Neuron (in vitro differentiated cells): ENCODE data around the gene RAB42.
"Not testable (repeated sequence)": the region's sequence is repeated elsewhere in the genome, so short reads cannot be mapped to it uniquely, and the experiment has no call there.

Experiments
- H2AFZ ChIP-seq: one replicate; pipeline ENCODE4 v1.6.1; 2013; ENCODE audit warnings: low read depth, mild to moderate bottlenecking, inconsistent platforms, low read length, moderate library complexity
- H3K27me3 ChIP-seq: one replicate; pipeline ENCODE4 v1.6.1; 2013; ENCODE audit warnings: low read length; ENCODE audit not compliant: insufficient read depth
- H3K36me3 ChIP-seq: one replicate; pipeline ENCODE4 v1.6.1; 2013; ENCODE audit warnings: low read length; ENCODE audit not compliant: insufficient read depth
- H3K4me1 ChIP-seq: one replicate; pipeline ENCODE4 v1.6.1; 2013; ENCODE audit warnings: low read length; ENCODE audit not compliant: insufficient read depth
- H3K4me3 ChIP-seq: 2 replicates; pipeline ENCODE4 v1.5.1; 2013; ENCODE audit warnings: mild to moderate bottlenecking, low read length, moderate library complexity
- H3K9me3 ChIP-seq: one replicate; pipeline ENCODE4 v1.6.1; 2013; ENCODE audit warnings: low read length

Gene RAB42

GRCh38 chr1:28595412-28596191, 3.5 kb downstream of the RAB42 start:
- no peaks in the 10 kb centered on the region for H3K9me3 ChIP-seq
- H2AFZ ChIP-seq: no peak overlapping the region
- H3K4me3 ChIP-seq: no peak overlapping the region
- peaks cover 2% of the 10 kb centered on the region for H3K36me3 ChIP-seq
- no peaks in the 10 kb centered on the region for H3K4me1 ChIP-seq
- H3K27me3 ChIP-seq: no peaks in the 10 kb centered on the region

DNA sequence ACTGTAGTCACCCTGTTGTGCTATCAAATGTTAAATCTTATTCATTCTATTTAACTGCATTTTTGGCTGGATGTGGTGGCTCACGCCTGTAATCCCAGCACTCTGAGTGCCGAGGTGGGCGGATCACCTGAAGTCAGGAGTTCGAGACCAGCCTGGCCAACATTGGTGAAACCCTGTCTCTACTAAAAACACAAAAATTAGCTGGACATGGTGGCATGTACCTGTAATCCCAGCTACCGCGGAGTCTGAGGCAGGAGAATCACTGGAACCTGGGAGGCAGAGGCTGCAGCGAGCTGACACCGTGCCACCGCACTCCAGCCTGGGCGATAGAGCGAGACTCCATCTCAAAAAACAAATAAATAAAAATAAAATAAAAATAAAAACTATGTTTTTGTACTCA, 4.2 kb downstream of the RAB42 start:
- not testable (repeated sequence) for H3K9me3 ChIP-seq, H3K36me3 ChIP-seq, H3K4me3 ChIP-seq, H2AFZ ChIP-seq, H3K27me3 ChIP-seq, H3K4me1 ChIP-seq

- no peaks in the 10 kb centered on the region for H3K4me1 ChIP-seq
- no peak overlapping the region for H2AFZ ChIP-seq
- no peaks in the 10 kb centered on the region for H3K9me3 ChIP-seq
- H3K27me3 ChIP-seq: no peaks in the 10 kb centered on the region
- H3K36me3 ChIP-seq: peaks cover 19% of the 10 kb centered on the region
- no peak overlapping the region for H3K4me3 ChIP-seq
Measured at GRCh38 chr1:28601696-28602095, 9.6 kb downstream of the RAB42 start.

- no peaks in the 10 kb centered on the region for H3K4me1 ChIP-seq
- peaks cover 28% of the 10 kb centered on the region for H3K36me3 ChIP-seq
- no peak overlapping the region for H3K4me3 ChIP-seq
- no peaks in the 10 kb centered on the region for H3K27me3 ChIP-seq
- no peak overlapping the region for H2AFZ ChIP-seq
- H3K9me3 ChIP-seq: no peaks in the 10 kb centered on the region
Measured at GRCh38 chr1:28602536-28603439, 10.7 kb downstream of the RAB42 start.

DNA sequence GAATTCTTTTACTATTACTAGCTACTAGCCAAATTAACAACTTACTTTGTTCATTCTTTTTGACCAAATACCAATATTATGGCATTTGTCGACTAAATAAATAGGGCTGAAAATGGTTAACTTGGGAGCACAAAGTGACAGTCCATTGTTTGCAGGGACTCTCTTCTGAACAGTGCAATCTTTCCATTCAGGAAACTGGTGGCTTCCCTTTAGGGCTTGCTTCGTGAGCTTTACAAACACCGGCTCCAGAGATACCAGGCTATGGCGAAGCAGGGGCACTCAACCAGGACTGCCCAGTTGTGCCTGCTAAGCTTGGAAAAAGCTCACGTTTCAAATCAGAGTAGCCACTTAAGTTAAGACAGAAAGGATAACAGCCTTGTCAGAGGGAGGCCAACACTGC, 12.3 kb downstream of the RAB42 start:
- Histone ChIP-seq H3K9me3 (no peaks in the 10 kb centered on the region), H3K27me3 (no peaks in the 10 kb centered on the region), H2AFZ (no peak overlapping the region), H3K36me3 (peaks cover 28% of the 10 kb centered on the region), H3K4me1 (no peaks in the 10 kb centered on the region), H3K4me3 (no peak overlapping the region)

DNA sequence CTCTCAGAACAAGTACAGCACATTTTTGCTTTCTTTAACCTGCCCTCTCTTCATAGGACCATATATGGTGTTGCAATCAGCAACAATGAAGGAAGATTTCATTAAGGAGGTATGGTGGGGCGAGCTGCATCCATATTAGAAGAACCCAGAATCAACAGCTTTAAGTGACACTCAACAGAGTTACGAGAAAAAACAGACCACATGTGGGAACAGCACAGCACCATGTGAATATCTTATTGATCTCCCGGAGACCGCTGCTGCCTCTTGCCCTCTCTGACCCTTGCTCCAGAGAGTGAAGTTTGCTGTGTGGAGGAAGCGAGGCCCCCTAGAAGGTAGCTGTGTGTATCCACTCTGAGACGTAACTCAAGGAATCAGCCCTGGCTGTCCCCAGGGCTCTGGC, 12.9 kb downstream of the RAB42 start:
- H3K27me3 ChIP-seq: no peaks in the 10 kb centered on the region
- no peak overlapping the region for H3K4me3 ChIP-seq
- peaks cover 28% of the 10 kb centered on the region for H3K36me3 ChIP-seq
- no peaks in the 10 kb centered on the region for H3K4me1 ChIP-seq
- H3K9me3 ChIP-seq: no peaks in the 10 kb centered on the region
- no peak overlapping the region for H2AFZ ChIP-seq

- H3K4me1 ChIP-seq: no peaks in the 10 kb centered on the region
- no peak overlapping the region for H2AFZ ChIP-seq
- no peaks in the 10 kb centered on the region for H3K9me3 ChIP-seq
- H3K27me3 ChIP-seq: no peaks in the 10 kb centered on the region
- H3K4me3 ChIP-seq: no peak overlapping the region
- H3K36me3 ChIP-seq: peaks cover 39% of the 10 kb centered on the region
Measured at GRCh38 chr1:28606771-28607170, 14.7 kb downstream of the RAB42 start.

DNA sequence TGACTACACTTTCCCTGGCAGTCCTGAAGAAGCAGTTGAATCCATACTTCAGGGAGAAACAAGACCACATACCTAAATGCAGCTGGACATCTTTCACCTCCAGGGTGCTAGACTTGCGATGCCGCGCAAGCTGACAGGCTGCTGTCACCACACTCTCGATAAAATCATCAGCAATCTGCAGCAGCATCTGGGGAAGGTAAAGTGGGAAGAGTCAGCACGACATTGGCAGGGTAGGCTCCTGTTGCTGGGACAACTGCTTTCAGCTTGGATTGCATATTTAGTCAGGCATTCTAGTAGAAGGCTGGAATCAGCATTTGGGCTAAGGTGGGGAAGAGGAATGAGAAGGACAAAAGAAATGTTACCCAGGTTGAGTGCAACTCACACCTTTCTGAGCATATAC, 21.1 kb downstream of the RAB42 start:
- H3K4me3 ChIP-seq: no peak overlapping the region
- no peaks in the 10 kb centered on the region for H3K9me3 ChIP-seq
- peaks cover 39% of the 10 kb centered on the region for H3K36me3 ChIP-seq
- no peaks in the 10 kb centered on the region for H3K27me3 ChIP-seq
- no peak overlapping the region for H2AFZ ChIP-seq
- H3K4me1 ChIP-seq: no peaks in the 10 kb centered on the region

DNA sequence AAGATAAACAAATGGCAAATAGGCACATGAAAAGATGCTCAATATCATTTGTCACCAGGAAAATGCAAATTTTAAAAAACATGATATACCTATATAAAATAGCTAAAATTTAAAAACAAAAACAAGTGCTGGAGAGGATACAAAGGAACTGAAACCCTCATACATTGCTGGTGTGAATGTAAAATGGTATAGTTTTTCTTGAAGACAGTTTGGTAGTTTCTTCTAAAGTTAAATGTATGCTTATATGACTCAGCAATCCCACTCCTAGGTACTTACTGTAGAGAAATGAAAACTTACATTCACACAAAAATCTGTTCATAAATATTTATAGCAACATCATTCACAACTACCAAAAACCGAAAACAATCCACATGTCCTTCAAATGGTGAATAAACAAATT, 39.6 kb downstream of the RAB42 start:
- no peak overlapping the region for H3K4me3 ChIP-seq
- H3K9me3 ChIP-seq: no peaks in the 10 kb centered on the region
- H3K4me1 ChIP-seq: no peaks in the 10 kb centered on the region
- H3K36me3 ChIP-seq: peaks cover 1% of the 10 kb centered on the region
- H2AFZ ChIP-seq: no peak overlapping the region
- no peaks in the 10 kb centered on the region for H3K27me3 ChIP-seq

DNA sequence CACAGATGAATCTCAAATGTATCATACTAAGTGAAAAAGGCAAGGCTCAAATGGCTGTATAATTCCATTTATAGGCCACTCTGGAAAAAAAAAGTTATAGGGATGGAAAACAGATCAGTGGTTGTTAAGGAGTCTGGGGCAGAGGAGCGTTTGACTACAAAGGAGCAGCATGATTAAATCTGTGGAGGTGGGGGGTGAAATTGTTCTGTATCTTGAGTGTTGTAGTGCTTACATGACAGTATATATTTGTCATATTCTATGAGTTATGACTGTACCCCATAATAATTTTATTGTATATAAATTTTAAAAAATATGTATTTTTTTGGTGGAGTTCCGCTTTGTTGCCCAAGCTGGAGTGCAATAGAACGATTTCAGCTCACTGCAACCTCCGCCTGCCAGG, 40.5 kb downstream of the RAB42 start:
- H3K4me3 ChIP-seq: no peak overlapping the region
- peaks cover 4% of the 10 kb centered on the region for H3K36me3 ChIP-seq
- no peaks in the 10 kb centered on the region for H3K27me3 ChIP-seq
- H3K4me1 ChIP-seq: no peaks in the 10 kb centered on the region
- no peak overlapping the region for H2AFZ ChIP-seq
- H3K9me3 ChIP-seq: no peaks in the 10 kb centered on the region

DNA sequence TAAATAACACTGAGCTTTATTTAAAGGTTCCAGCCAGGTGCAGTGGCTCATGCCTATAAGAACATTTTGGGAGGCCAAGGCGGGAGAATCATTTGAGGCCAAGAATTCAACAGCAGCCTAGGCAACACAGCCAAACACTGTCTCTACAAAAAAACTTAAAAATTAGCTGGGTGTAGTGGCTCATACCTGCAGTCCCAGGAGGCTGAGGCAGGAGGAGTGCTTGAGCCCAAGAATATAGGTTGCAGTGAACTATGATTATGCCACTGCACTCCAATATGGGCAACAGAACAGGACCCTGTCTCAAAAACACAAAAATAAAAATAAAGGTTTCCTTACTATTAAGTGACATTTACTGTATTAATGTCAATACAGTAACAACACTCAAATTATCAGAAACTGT, 48.7 kb downstream of the RAB42 start:
- H3K4me3 ChIP-seq: no peak overlapping the region
- H3K36me3 ChIP-seq: peaks cover 4% of the 10 kb centered on the region
- H3K27me3 ChIP-seq: no peaks in the 10 kb centered on the region
- peaks cover 18% of the 10 kb centered on the region for H3K4me1 ChIP-seq
- no peaks in the 10 kb centered on the region for H3K9me3 ChIP-seq
- H2AFZ ChIP-seq: no peak overlapping the region

- no peaks in the 10 kb centered on the region for H3K27me3 ChIP-seq
- H2AFZ ChIP-seq: peak overlapping the region; percentile 31
- peaks cover 18% of the 10 kb centered on the region for H3K4me1 ChIP-seq
- H3K9me3 ChIP-seq: no peaks in the 10 kb centered on the region
- peak overlapping the region; percentile 67 for H3K4me3 ChIP-seq
- no peaks in the 10 kb centered on the region for H3K36me3 ChIP-seq
Measured at GRCh38 chr1:28642056-28642846, 50.2 kb downstream of the RAB42 start.
